ENCODE data around the gene MOCS3.

MOCS3 gene

GRCh38 chr20:50982363-50982762, 23.7 kb downstream of the MOCS3 start:
- DNase-seq = peak in 1 of 2 donors; percentile 19

- DNase-seq = no peak
Observed at GRCh38 chr20:50983321-50983720, 24.7 kb downstream of the MOCS3 start.

GRCh38 chr20:50987493-50988210, 29.0 kb downstream of the MOCS3 start:
- peak; percentile 49 to 79 for DNase-seq

GRCh38 chr20:50991076-50991475, 32.5 kb downstream of the MOCS3 start:
- no peak for DNase-seq

GRCh38 chr20:50992336-50992732, 33.7 kb downstream of the MOCS3 start:
- no peak for DNase-seq

GRCh38 chr20:50992733-50993457, 34.3 kb downstream of the MOCS3 start:
- peak; percentile 36 to 39 for DNase-seq

- DNase-seq = no peak
Observed at GRCh38 chr20:50993876-50994275, 35.3 kb downstream of the MOCS3 start.

- no peak for DNase-seq
Observed at GRCh38 chr20:50995506-50995905, 36.9 kb downstream of the MOCS3 start.

- DNase-seq = no peak
Observed at GRCh38 chr20:50996901-50997865, 38.6 kb downstream of the MOCS3 start.

GRCh38 chr20:50999355-50999754, 40.7 kb downstream of the MOCS3 start:
- no peak for DNase-seq

GRCh38 chr20:51001430-51002265, 43.0 kb downstream of the MOCS3 start:
- DNase-seq = no peak

GRCh38 chr20:51002633-51003032, 44.0 kb downstream of the MOCS3 start:
- DNase-seq = no peak

- DNase-seq = no peak
Observed at GRCh38 chr20:51003753-51004152, 45.1 kb downstream of the MOCS3 start.

GRCh38 chr20:51004305-51004727, 45.7 kb downstream of the MOCS3 start:
- no peak for DNase-seq

GRCh38 chr20:51004781-51005180, 46.2 kb downstream of the MOCS3 start:
- no peak for DNase-seq

- no peak for DNase-seq
Observed at GRCh38 chr20:51005214-51005613, 46.6 kb downstream of the MOCS3 start.

GRCh38 chr20:51008718-51009117, 50.1 kb downstream of the MOCS3 start:
- DNase-seq = no peak

GRCh38 chr20:51009303-51010042, 50.9 kb downstream of the MOCS3 start:
- no peak for DNase-seq

- DNase-seq = no peak
Observed at GRCh38 chr20:51010043-51010365, 51.4 kb downstream of the MOCS3 start.

- DNase-seq = no peak
Observed at GRCh38 chr20:51010932-51011331, 52.3 kb downstream of the MOCS3 start.

GRCh38 chr20:51011479-51011878, 52.9 kb downstream of the MOCS3 start:
- DNase-seq = no peak

GRCh38 chr20:51012357-51012756, 53.7 kb downstream of the MOCS3 start:
- no peak for DNase-seq
